DND-41 (cell line): Measurements from ENCODE around the gene MPI.

Experiments used
- EZH2 ChIP-seq: IDR thresholded peaks from 3 replicates; pipeline ENCODE4 v1.6.1; 2012; ENCODE audit warnings: borderline replicate concordance, low read depth, mild to moderate bottlenecking, moderate library complexity, low read length, inconsistent platforms; ENCODE audit not compliant: severe bottlenecking
- TF ChIP-seq, protein P1 (sequence below): IDR thresholded peaks from 2 replicates; pipeline ENCODE4 v1.5.1; 2012; ENCODE audit warnings: borderline replicate concordance, low read length, moderate library complexity, mild to moderate bottlenecking; ENCODE audit not compliant: poor library complexity, severe bottlenecking; ENCODE audit errors: extremely low read depth

- TF ChIP-seq, protein P1, sequence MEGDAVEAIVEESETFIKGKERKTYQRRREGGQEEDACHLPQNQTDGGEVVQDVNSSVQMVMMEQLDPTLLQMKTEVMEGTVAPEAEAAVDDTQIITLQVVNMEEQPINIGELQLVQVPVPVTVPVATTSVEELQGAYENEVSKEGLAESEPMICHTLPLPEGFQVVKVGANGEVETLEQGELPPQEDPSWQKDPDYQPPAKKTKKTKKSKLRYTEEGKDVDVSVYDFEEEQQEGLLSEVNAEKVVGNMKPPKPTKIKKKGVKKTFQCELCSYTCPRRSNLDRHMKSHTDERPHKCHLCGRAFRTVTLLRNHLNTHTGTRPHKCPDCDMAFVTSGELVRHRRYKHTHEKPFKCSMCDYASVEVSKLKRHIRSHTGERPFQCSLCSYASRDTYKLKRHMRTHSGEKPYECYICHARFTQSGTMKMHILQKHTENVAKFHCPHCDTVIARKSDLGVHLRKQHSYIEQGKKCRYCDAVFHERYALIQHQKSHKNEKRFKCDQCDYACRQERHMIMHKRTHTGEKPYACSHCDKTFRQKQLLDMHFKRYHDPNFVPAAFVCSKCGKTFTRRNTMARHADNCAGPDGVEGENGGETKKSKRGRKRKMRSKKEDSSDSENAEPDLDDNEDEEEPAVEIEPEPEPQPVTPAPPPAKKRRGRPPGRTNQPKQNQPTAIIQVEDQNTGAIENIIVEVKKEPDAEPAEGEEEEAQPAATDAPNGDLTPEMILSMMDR: no peak
- no peak for TF ChIP-seq EZH2
Measured at GRCh38 chr15:74907163-74907870, 17.5 kb downstream of the MPI start.
